HL-60 (cell line): ENCODE results near the gene LCTL.
A peak's percentile ranks its signal among the peaks of the same experiment; 100 is the strongest.

Experiments
- DNase-seq, 2 experiments: peaks; one replicate each; pipeline ENCODE4 v3.0.0-alpha.2; 2010 to 2020; ENCODE audit warnings: low read depth in 1 of 2, low spot score in 1 of 2
- H3K27ac ChIP-seq: fragments of 250-450 bp; sonication (Bioruptor Pico); replicated peaks from 2 replicates; pipeline ENCODE4 v1.5.1; 2020; ENCODE audit warnings: mild to moderate bottlenecking, moderate library complexity
- H3K27me3 ChIP-seq: fragments of 250-450 bp; sonication (Bioruptor Pico); 2 replicates; pipeline ENCODE4 v1.5.1; 2021; ENCODE audit warnings: mild to moderate bottlenecking, moderate library complexity; ENCODE audit not compliant: insufficient read depth, poor library complexity, severe bottlenecking
- H3K4me3 ChIP-seq: replicated peaks from 2 replicates; pipeline ENCODE4 v1.5.1; 2011; ENCODE audit warnings: mild to moderate bottlenecking, control low read depth, low read length; ENCODE audit not compliant: insufficient read depth
- CTCF ChIP-seq: IDR thresholded peaks from one replicate; pipeline ENCODE4 v1.5.1; 2011; ENCODE audit warnings: low read length, control low read depth, inconsistent platforms; ENCODE audit not compliant: insufficient read depth
- GABPA ChIP-seq: IDR thresholded peaks from 2 replicates; pipeline ENCODE4 v1.6.1; 2012; ENCODE audit warnings: low read depth
- POLR2AphosphoS5 ChIP-seq: IDR thresholded peaks from 2 replicates; pipeline ENCODE4 v1.6.1; 2012; ENCODE audit warnings: low read depth
- REST ChIP-seq: IDR thresholded peaks from 2 replicates; pipeline ENCODE4 v1.6.1; 2012; ENCODE audit warnings: low read depth; ENCODE audit not compliant: insufficient replicate concordance
- SPI1 ChIP-seq: IDR thresholded peaks from 2 replicates; pipeline ENCODE4 v1.6.1; 2012; ENCODE audit warnings: low read depth, mild to moderate bottlenecking, borderline replicate concordance

The LCTL gene

GRCh38 chr15:66498501-66499386, 67.1 kb downstream of the LCTL start:
- Histone ChIP-seq H3K27ac (peak overlapping the region; percentile 81; the same call in 1 of the 2 replicates), H3K27me3 (no peaks in the 10 kb centered on the region), H3K4me3 (no peak overlapping the region)
- TF ChIP-seq SPI1, result no peak
- TF ChIP-seq GABPA, result no peak
- TF ChIP-seq CTCF, result peak; percentile 12
- no peak for TF ChIP-seq REST
- TF ChIP-seq POLR2AphosphoS5, result no peak; the same call in 1 of the 2 replicates
- DNase-seq, result peak in 1 of 2 experiments; percentile 37
